Liver (tissue), 9 donors: ENCODE data around the gene STK24. TPM values are rescaled to one million over a fixed set of nuclear protein-coding genes. Genes with fewer than 3 reads are reported as not detected.
A peak's percentile ranks its signal among the peaks of the same experiment; 100 is the strongest.

Experiments used
- DNase-seq: peaks from one replicate; pipeline ENCODE4 v3.0.0-alpha.2; 2017; ENCODE audit warnings: low spot score
- H3K27ac ChIP-seq, 2 donors: one replicate each; pipeline ENCODE4 v1.7.0; 2013; ENCODE audit warnings: inconsistent platforms in 2 of 2, low read length in 2 of 2, control low read depth in 1 of 2, low read depth in 1 of 2, mild to moderate bottlenecking in 1 of 2
- H3K27me3 ChIP-seq, 4 donors: one replicate each; pipeline versions ENCODE4 v1.6.1 to v1.7.0; 2013; ENCODE audit warnings: low read length in 3 of 4, inconsistent platforms in 1 of 4, mild to moderate bottlenecking in 1 of 4, moderate library complexity in 1 of 4; ENCODE audit not compliant: control insufficient read depth in 4 of 4, insufficient read depth in 4 of 4
- H3K36me3 ChIP-seq, 4 donors: one replicate each; pipeline versions ENCODE4 v1.6.1 to v1.7.0; 2013; ENCODE audit warnings: low read length in 3 of 4, mild to moderate bottlenecking in 3 of 4, low read depth in 1 of 4, moderate library complexity in 1 of 4; ENCODE audit not compliant: control insufficient read depth in 4 of 4, insufficient read depth in 3 of 4
- H3K4me1 ChIP-seq, 4 donors: one replicate each; pipeline versions ENCODE4 v1.6.1 to v1.7.0; 2013; ENCODE audit warnings: low read length in 3 of 4, mild to moderate bottlenecking in 3 of 4, moderate library complexity in 1 of 4; ENCODE audit not compliant: control insufficient read depth in 4 of 4, insufficient read depth in 4 of 4
- H3K4me3 ChIP-seq, 3 donors: one replicate each; pipeline versions ENCODE4 v1.6.1 to v1.7.0; 2013; ENCODE audit warnings: low read length in 3 of 3, control low read depth in 1 of 3, low read depth in 1 of 3, mild to moderate bottlenecking in 1 of 3
- H3K9ac ChIP-seq, 2 donors: one replicate each; pipeline ENCODE4 v1.7.0; 2013; ENCODE audit warnings: low read length in 2 of 2, mild to moderate bottlenecking in 2 of 2, moderate library complexity in 2 of 2, control low read depth in 1 of 2, low read depth in 1 of 2
- H3K9me3 ChIP-seq, 4 donors: one replicate each; pipeline versions ENCODE4 v1.6.1 to v1.7.0; 2013; ENCODE audit warnings: low read length in 3 of 4; ENCODE audit not compliant: control insufficient read depth in 4 of 4
- EGR1 ChIP-seq, 2 donors: IDR thresholded peaks; 2 replicates each; pipeline ENCODE4 v1.6.1; 2016 to 2018; ENCODE audit warnings: antibody characterized with exemption in 2 of 2, low read depth in 2 of 2
- FOXA1 ChIP-seq: IDR thresholded peaks from 2 replicates; pipeline ENCODE4 v1.6.1; 2016; ENCODE audit warnings: antibody characterized with exemption
- FOXA2 ChIP-seq: IDR thresholded peaks from 2 replicates; pipeline ENCODE4 v1.6.1; 2016; ENCODE audit warnings: antibody characterized with exemption
- GABPA ChIP-seq, 2 donors: IDR thresholded peaks in 1 of 2; conservative IDR thresholded peaks in 1 of 2; 2 replicates each; pipeline ENCODE4 v1.6.1; 2016; ENCODE audit warnings: antibody characterized with exemption in 2 of 2, mild to moderate bottlenecking in 1 of 2, moderate library complexity in 1 of 2
- HNF4A ChIP-seq, 2 donors: conservative IDR thresholded peaks; 2 replicates each; pipeline ENCODE4 v1.6.1; 2016; ENCODE audit warnings: antibody characterized with exemption in 2 of 2, mild to moderate bottlenecking in 2 of 2
- HNF4G ChIP-seq: IDR thresholded peaks from 2 replicates; pipeline ENCODE4 v1.6.1; 2016; ENCODE audit warnings: antibody characterized with exemption
- JUND ChIP-seq, 2 donors: IDR thresholded peaks; 2 replicates each; pipeline ENCODE4 v1.6.1; 2016; ENCODE audit warnings: antibody characterized with exemption in 2 of 2
- NR2F2 ChIP-seq: IDR thresholded peaks from 2 replicates; pipeline ENCODE4 v1.6.1; 2016; ENCODE audit warnings: antibody characterized with exemption
- RAD21 ChIP-seq, 2 donors: IDR thresholded peaks; 2 replicates each; pipeline ENCODE4 v1.6.1; 2016; ENCODE audit warnings: antibody characterized with exemption in 2 of 2, mild to moderate bottlenecking in 2 of 2
- RXRA ChIP-seq, 2 donors: IDR thresholded peaks; 2 replicates each; pipeline ENCODE4 v1.6.1; 2017 to 2018; ENCODE audit warnings: antibody characterized with exemption in 2 of 2, mild to moderate bottlenecking in 1 of 2
- SP1 ChIP-seq: IDR thresholded peaks from 2 replicates; pipeline ENCODE4 v1.6.1; 2018; ENCODE audit warnings: antibody characterized with exemption, mild to moderate bottlenecking
- TAF1 ChIP-seq: conservative IDR thresholded peaks from 2 replicates; pipeline ENCODE4 v1.6.1; 2016; ENCODE audit warnings: antibody characterized with exemption, mild to moderate bottlenecking
- YY1 ChIP-seq: IDR thresholded peaks from 2 replicates; pipeline ENCODE4 v1.6.1; 2016; ENCODE audit warnings: antibody characterized with exemption, mild to moderate bottlenecking
- WGBS: extraction: QIAGEN DNeasy Blood & Tissue Kit; methylation state at CpG from one replicate; pipeline ENCODE4 v1.1.7; 2013; 5-methylcytosine and 5-hydroxymethylcytosine counted together
- polyA plus RNA-seq, 2 donors: library from polyadenylated mRNA; stranded (reverse) in 1 of 2; unstranded in 1 of 2; fragments of 200-250 nt in 1 of 2; fragments of >200 nt in 1 of 2; fragmentation: Nextera tagmentation in 1 of 2; extraction: Ambion mirVana in 1 of 2; gene quantifications; one replicate each; pipeline versions ENCODE4 v1.2.1 to v1.2.3, GENCODE V29; 2013 to 2015
- total RNA-seq, 2 donors: library from RNA; depleted of rRNA; stranded (reverse); fragments of >200 nt; gene quantifications; one replicate each; pipeline ENCODE4 v1.2.3, GENCODE V29; 2014
- TF ChIP-seq, protein P1 (sequence below): IDR thresholded peaks from 2 replicates; pipeline ENCODE4 v1.6.1; 2016; ENCODE audit warnings: antibody characterized with exemption
- TF ChIP-seq, protein P2 (sequence below): fragments of 150-350 bp; IDR thresholded peaks from 2 replicates; pipeline ENCODE4 v1.5.1; 2017; ENCODE audit warnings: improper control_type of control experiment, low read depth, low read length; ENCODE audit not compliant: missing input control
- TF ChIP-seq, protein P3 (sequence below): IDR thresholded peaks from 2 replicates; pipeline ENCODE4 v1.6.1; 2016; ENCODE audit warnings: antibody characterized with exemption, mild to moderate bottlenecking
- TF ChIP-seq, protein P4 (sequence below): IDR thresholded peaks from 2 replicates; pipeline ENCODE4 v1.6.1; 2016; ENCODE audit warnings: antibody characterized with exemption
- TF ChIP-seq, protein P5 (sequence below): IDR thresholded peaks from 2 replicates; pipeline ENCODE4 v1.6.1; 2016; ENCODE audit warnings: antibody characterized with exemption
- donor health status: healthy.
- donor health status: healthy.
- donor health status: healthy.
- donor health status: healthy.
- donor health status: healthy.

STK24 gene
- total and polyA plus RNA-seq, 4 donors: 6.4 to 43.3 (median 14.9) TPM

DNA sequence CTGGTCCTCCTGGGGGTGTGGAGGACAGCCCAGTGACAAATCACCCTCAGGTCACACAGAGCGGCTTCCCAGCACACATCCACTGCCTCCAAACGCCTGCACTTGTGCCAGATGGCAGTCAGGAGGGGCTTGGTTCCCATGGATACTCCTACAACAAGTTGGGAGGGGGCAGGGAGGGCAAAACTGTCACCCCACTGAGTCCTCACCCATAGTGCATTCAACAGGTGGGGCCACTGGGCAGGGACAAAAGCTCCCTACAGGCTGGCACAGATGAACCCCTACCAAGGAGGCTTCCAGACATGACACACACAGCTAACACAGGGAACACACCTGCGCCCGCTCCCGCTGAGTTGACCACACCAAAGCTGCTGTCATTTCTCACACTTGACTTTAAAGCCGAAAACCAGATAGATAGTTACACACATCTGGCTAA lies 120.5 kb downstream of the STK24 start:
- H3K27me3 ChIP-seq: no peaks in the 10 kb centered on the region
- H3K4me1 ChIP-seq: peaks cover 0 to 12% (median 6%) of the 10 kb centered on the region in 4 donors
- H3K9me3 ChIP-seq: no peaks in the 10 kb centered on the region
- DNase-seq: no peak
- H3K27ac ChIP-seq: no peak overlapping the region
- H3K4me3 ChIP-seq: no peak overlapping the region
- WGBS: 91% methylated on average over 6 of the region's 6 CpGs
- no peak overlapping the region for H3K9ac ChIP-seq
- peaks cover 12 to 61% (median 42%) of the 10 kb centered on the region in 4 donors for H3K36me3 ChIP-seq
- TF ChIP-seq GABPA (IDR thresholded peaks at IDR 0.05 in 1 of 2, conservative IDR thresholded peaks at IDR 0.05 in 1 of 2): no peak
- TF ChIP-seq, protein P1, sequence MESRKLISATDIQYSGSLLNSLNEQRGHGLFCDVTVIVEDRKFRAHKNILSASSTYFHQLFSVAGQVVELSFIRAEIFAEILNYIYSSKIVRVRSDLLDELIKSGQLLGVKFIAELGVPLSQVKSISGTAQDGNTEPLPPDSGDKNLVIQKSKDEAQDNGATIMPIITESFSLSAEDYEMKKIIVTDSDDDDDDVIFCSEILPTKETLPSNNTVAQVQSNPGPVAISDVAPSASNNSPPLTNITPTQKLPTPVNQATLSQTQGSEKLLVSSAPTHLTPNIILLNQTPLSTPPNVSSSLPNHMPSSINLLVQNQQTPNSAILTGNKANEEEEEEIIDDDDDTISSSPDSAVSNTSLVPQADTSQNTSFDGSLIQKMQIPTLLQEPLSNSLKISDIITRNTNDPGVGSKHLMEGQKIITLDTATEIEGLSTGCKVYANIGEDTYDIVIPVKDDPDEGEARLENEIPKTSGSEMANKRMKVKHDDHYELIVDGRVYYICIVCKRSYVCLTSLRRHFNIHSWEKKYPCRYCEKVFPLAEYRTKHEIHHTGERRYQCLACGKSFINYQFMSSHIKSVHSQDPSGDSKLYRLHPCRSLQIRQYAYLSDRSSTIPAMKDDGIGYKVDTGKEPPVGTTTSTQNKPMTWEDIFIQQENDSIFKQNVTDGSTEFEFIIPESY: no peak

DNA sequence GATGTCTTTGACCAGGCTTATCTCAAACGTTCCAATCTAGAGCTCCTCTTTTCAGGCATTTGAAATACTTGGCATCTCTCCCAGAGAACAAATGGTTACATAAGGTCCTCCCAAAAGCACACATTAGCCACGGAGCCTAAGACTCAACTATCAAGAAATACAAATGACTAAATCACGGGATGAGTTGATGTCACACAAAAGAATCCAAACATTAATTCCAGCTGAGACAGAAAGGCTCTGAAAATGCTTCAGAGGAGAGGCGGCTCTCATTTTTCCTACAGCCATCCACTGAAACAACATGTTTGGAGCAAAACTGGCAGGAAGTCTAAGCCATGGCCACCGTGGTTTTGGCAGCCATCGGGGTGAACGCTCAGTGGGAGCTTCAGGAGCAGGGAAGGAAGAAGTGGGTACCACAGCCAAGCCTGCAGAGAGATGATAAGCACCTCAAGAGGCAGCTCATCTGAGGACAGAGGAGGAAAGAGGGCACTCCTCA lies 122.5 kb downstream of the STK24 start:
- 22% methylated on average over 7 of the region's 7 CpGs for WGBS
- Histone ChIP-seq H3K9me3 (no peaks in the 10 kb centered on the region), H3K27me3 (no peaks in the 10 kb centered on the region), H3K4me3 (no peak overlapping the region), H3K4me1 (peaks cover 0 to 13% (median 8%) of the 10 kb centered on the region in 4 donors), H3K9ac (no peak overlapping the region), H3K36me3 (peaks cover 8 to 44% (median 29%) of the 10 kb centered on the region in 4 donors), H3K27ac (peak overlapping the region; percentile 53 to 76)
- no peak for DNase-seq
- TF ChIP-seq RAD21 (IDR thresholded peaks at IDR 0.05): peak; percentile 59 to 72
- no peak for TF ChIP-seq NR2F2
- TF ChIP-seq, protein P2, sequence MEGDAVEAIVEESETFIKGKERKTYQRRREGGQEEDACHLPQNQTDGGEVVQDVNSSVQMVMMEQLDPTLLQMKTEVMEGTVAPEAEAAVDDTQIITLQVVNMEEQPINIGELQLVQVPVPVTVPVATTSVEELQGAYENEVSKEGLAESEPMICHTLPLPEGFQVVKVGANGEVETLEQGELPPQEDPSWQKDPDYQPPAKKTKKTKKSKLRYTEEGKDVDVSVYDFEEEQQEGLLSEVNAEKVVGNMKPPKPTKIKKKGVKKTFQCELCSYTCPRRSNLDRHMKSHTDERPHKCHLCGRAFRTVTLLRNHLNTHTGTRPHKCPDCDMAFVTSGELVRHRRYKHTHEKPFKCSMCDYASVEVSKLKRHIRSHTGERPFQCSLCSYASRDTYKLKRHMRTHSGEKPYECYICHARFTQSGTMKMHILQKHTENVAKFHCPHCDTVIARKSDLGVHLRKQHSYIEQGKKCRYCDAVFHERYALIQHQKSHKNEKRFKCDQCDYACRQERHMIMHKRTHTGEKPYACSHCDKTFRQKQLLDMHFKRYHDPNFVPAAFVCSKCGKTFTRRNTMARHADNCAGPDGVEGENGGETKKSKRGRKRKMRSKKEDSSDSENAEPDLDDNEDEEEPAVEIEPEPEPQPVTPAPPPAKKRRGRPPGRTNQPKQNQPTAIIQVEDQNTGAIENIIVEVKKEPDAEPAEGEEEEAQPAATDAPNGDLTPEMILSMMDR: no peak
- TF ChIP-seq, protein P1: no peak
- no peak for TF ChIP-seq TAF1
- no peak for TF ChIP-seq EGR1 (IDR thresholded peaks at IDR 0.05; ENCODE audit: low read depth in 2 of 2)
- TF ChIP-seq RXRA (IDR thresholded peaks at IDR 0.05): peak in 1 of 2 donors; percentile 72
- TF ChIP-seq, protein P3, sequence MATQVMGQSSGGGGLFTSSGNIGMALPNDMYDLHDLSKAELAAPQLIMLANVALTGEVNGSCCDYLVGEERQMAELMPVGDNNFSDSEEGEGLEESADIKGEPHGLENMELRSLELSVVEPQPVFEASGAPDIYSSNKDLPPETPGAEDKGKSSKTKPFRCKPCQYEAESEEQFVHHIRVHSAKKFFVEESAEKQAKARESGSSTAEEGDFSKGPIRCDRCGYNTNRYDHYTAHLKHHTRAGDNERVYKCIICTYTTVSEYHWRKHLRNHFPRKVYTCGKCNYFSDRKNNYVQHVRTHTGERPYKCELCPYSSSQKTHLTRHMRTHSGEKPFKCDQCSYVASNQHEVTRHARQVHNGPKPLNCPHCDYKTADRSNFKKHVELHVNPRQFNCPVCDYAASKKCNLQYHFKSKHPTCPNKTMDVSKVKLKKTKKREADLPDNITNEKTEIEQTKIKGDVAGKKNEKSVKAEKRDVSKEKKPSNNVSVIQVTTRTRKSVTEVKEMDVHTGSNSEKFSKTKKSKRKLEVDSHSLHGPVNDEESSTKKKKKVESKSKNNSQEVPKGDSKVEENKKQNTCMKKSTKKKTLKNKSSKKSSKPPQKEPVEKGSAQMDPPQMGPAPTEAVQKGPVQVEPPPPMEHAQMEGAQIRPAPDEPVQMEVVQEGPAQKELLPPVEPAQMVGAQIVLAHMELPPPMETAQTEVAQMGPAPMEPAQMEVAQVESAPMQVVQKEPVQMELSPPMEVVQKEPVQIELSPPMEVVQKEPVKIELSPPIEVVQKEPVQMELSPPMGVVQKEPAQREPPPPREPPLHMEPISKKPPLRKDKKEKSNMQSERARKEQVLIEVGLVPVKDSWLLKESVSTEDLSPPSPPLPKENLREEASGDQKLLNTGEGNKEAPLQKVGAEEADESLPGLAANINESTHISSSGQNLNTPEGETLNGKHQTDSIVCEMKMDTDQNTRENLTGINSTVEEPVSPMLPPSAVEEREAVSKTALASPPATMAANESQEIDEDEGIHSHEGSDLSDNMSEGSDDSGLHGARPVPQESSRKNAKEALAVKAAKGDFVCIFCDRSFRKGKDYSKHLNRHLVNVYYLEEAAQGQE: no peak
- TF ChIP-seq, protein P4, sequence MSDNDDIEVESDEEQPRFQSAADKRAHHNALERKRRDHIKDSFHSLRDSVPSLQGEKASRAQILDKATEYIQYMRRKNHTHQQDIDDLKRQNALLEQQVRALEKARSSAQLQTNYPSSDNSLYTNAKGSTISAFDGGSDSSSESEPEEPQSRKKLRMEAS: peak; percentile 50
- no peak for TF ChIP-seq GABPA (IDR thresholded peaks at IDR 0.05 in 1 of 2, conservative IDR thresholded peaks at IDR 0.05 in 1 of 2)
- TF ChIP-seq, protein P5, sequence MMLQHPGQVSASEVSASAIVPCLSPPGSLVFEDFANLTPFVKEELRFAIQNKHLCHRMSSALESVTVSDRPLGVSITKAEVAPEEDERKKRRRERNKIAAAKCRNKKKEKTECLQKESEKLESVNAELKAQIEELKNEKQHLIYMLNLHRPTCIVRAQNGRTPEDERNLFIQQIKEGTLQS: no peak
- TF ChIP-seq YY1: peak; percentile 63
- TF ChIP-seq SP1: no peak
- TF ChIP-seq JUND (IDR thresholded peaks at IDR 0.05): peak in 1 of 2 donors; percentile 40
- TF ChIP-seq HNF4G: no peak
- no peak for TF ChIP-seq FOXA2
- no peak for TF ChIP-seq FOXA1
- peak; percentile 31 to 61 for TF ChIP-seq HNF4A (conservative IDR thresholded peaks at IDR 0.05)
